ENCODE data around the gene ENTREP1.
"Not testable (repeated sequence)": the region's sequence is repeated elsewhere in the genome, so short reads cannot be mapped to it uniquely, and the experiment has no call there.

Gene ENTREP1

GRCh38 chr9:69420611-69421270, 95.7 kb downstream of the ENTREP1 start:
- DNase-seq: no peak

GRCh38 chr9:69421908-69422801, 97.1 kb downstream of the ENTREP1 start:
- peak; percentile 15 for DNase-seq

DNA sequence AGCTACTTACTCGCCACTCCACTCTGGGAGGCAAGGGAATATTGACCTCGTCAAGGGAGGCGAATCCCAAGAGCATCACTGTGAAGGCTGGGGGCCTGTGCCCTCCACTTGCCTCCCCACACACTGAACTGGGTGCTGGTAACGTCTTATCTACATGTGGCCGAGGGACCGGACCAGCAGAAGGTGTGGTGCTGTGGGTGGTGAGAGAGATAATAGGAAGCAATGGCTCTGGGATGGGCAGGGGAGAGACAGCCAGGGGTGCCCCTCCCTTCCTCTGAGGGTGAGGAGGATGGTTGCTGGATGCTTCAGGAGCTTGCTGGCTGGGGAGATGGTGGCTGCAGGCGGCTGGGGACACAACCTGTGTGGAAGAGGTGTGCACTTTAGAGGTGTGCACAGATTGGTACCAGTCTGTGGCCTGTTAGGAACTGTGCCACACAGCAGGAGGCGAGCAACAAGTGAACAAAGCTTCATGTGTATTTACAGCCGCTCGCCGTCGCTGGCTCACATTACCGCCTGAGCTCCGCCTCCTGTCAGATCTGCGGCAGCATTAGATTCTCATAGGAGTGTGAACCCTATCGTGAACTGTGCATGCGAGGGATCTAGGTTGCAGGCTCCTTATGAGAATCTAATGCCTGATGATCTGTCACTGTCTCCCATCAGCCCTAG, 100.3 kb downstream of the ENTREP1 start:
- DNase-seq: no peak

GRCh38 chr9:69427286-69427685, 102.3 kb downstream of the ENTREP1 start:
- no peak for DNase-seq

GRCh38 chr9:69428017-69428785, 103.2 kb downstream of the ENTREP1 start:
- no peak for DNase-seq

DNA sequence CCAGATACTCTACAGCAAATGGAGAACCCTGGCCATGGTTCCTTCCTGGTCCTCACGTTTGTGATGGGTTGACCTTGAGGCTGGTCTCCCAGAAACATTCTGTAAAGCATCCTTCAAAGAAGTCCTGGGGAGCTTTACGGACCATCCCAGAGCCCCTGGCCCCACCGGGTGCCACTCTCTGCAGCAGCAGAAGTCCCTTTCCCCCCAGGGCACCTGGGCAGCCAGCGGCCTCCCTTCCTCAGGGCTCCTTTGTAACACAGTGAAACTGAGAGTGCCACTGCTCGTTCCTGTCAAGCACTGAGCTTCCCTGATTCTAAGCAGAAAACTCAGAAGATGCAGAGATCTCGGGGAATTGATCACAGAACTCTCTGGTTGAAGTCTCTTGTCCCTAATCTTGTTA, 104.3 kb downstream of the ENTREP1 start:
- DNase-seq: no peak

- DNase-seq: no peak
These were observed 105.2 kb downstream of the ENTREP1 start for GRCh38 chr9:69430206-69430605.

DNA sequence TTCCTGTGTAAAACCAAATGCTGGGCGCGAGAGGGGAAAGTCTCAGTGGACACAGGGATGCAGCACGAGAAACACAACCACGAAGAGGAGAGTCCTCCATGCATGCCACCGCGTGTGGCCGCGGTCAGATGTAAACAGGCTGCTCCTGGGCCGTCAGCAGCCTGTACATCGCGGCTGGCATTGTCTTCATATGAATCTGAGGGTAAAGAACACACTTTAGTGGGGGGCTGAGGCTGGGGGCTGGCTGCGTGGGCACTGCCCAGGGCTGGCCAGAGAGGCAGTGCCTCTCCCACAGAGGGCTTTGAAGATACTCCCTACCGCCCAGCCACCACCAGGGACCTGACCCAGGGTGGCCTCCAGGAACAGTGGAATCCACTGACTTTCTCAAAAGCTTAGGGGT, 106.2 kb downstream of the ENTREP1 start:
- DNase-seq: no peak

DNA sequence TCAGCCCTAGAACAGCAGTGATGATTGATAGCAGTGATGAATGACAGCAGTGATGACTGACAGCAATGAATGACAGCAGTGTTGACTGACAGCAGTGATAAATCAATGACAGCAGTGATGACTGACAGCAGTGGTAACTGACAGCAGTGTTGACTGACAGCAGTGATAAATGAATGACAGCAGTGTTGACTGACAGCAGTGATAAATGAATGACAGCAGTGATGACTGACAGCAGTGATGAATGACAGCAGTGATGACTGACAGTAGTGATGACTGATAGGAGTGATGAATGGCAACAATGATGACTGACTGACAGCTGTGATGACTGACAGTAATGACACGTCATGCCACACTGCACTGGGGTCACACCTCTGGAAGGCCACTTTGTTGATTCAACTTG, 106.8 kb downstream of the ENTREP1 start:
- DNase-seq: no peak

- no peak for DNase-seq
These were observed 107.6 kb downstream of the ENTREP1 start for GRCh38 chr9:69432623-69433022.

DNA sequence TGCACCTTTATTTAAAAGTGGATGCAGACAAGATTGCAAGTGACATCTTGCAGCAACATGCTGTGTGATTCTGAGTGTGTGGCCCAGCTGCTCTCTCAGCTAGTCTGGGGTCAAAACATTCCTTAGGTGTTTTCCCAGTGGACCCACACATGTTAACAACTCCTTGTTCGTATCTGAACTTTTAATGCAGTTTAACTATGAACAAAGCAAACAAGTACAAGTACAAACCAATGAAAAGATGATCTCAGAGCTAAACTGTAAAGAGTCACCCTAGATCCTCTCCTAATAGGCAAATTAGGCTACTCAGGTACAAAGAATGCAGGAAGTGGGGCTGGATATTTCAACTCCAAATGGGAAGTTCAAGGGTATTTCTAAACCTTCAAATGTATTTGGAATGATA, 108.4 kb downstream of the ENTREP1 start:
- no peak for DNase-seq

GRCh38 chr9:69433968-69434367, 109.0 kb downstream of the ENTREP1 start:
- no peak for DNase-seq

DNA sequence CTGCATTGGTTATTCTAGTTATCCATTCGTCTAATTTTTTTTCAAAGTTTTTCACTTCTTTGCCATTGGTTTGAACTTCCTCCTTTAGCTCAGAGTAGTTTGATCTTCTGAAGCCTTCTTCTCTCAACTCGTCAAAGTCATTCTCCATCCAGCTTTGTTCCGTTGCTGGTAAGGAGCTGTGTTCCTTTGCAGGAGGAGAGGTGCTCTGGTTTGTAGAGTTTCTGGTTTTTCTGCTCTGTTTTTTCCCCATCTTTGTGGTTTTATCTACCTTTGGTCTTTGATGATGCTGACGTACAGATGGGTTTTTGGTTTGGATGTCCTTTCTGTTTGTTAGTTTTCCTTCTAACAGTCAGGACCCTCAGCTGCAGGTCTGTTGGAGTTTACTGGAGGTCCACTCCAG, 114.6 kb downstream of the ENTREP1 start:
- not testable (repeated sequence) for DNase-seq

- not testable (repeated sequence) for DNase-seq
These were observed 115.4 kb downstream of the ENTREP1 start for GRCh38 chr9:69440254-69440955.

All from NCI-H187 treated with DMSO at 0.1 percent for 48 hours (cell line).